H1 (cell line): ENCODE results near the gene EPHB1. TPM values are rescaled to one million over a fixed set of nuclear protein-coding genes. Genes with fewer than 3 reads are reported as not detected.

Experiments
- CTCF ChIA-PET: fragments of 300-600 bp; sonication (Branson Sonifier 250); formaldehyde crosslinking; loops from one replicate; lab custom pipeline; 2021; ENCODE audit not compliant: partially characterized antibody; lab: Charles Lee
- POLR2A ChIA-PET: fragments of 300-600 bp; sonication (Branson Sonifier 250); formaldehyde crosslinking; loops from one replicate; lab custom pipeline; 2021; ENCODE audit warnings: inconsistent platforms; ENCODE audit not compliant: partially characterized antibody; lab: Charles Lee
- DNase-seq, 2 experiments: peaks; one replicate each; pipeline versions ENCODE4 v3.0.0 to v3.0.0-alpha.2; 2010 to 2022; ENCODE audit warnings: low spot score in 2 of 2, low read depth in 1 of 2, mixed read lengths in 1 of 2
- FAIRE-seq: peaks from 2 replicates; lab custom pipeline; 2011; peaks lifted over from hg19 to GRCh38; lab: Jason Lieb, UNC
- H2AFZ ChIP-seq: 2 replicates; pipeline ENCODE4 v1.8.1; 2012; ENCODE audit warnings: low read length, inconsistent platforms
- H2AK5ac ChIP-seq: 2 replicates; pipeline ENCODE4 v1.6.1; 2013; ENCODE audit warnings: low read depth, low read length
- H2BK120ac ChIP-seq: replicated peaks from 2 replicates; pipeline ENCODE3; 2013; ENCODE audit warnings: low read depth, low read length, inconsistent platforms
- H2BK12ac ChIP-seq: 2 replicates; pipeline ENCODE4 v1.6.1; 2013; ENCODE audit warnings: low read depth, low read length
- H2BK15ac ChIP-seq: 2 replicates; pipeline ENCODE4 v1.6.1; 2013; ENCODE audit warnings: low read length
- H2BK20ac ChIP-seq: 2 replicates; pipeline ENCODE4 v1.6.1; 2013; ENCODE audit warnings: low read length
- H2BK5ac ChIP-seq: 2 replicates; pipeline ENCODE4 v1.6.1; 2013; ENCODE audit warnings: low read depth, low read length
- H3K14ac ChIP-seq: 2 replicates; pipeline ENCODE4 v1.6.1; 2013; ENCODE audit warnings: inconsistent platforms; ENCODE audit not compliant: insufficient read length
- H3K18ac ChIP-seq: 2 replicates; pipeline ENCODE4 v1.6.1; 2013; ENCODE audit warnings: low read length; ENCODE audit errors: extremely low read depth
- H3K23ac ChIP-seq: 2 replicates; pipeline ENCODE4 v1.6.1; 2013; ENCODE audit warnings: inconsistent platforms; ENCODE audit not compliant: insufficient read length
- H3K23me2 ChIP-seq: 2 replicates; pipeline ENCODE4 v1.6.1; 2013; ENCODE audit warnings: low read depth, low read length
- H3K27ac ChIP-seq: 2 replicates; pipeline ENCODE4 v1.6.1; 2011; ENCODE audit warnings: low read depth, low read length, inconsistent platforms
- H3K27me3 ChIP-seq, 4 experiments: replicated peaks in 1 of 4; 1 replicate in 1 of 4; 2 replicates in 3 of 4; pipeline versions ENCODE4 v1.6.1 to v1.8.1; 2011 to 2013; ENCODE audit warnings: low read length in 3 of 4, mild to moderate bottlenecking in 3 of 4, inconsistent platforms in 2 of 4, mixed read lengths in 2 of 4, moderate library complexity in 1 of 4; ENCODE audit not compliant: control insufficient read depth in 3 of 4, insufficient read depth in 3 of 4; ENCODE audit errors: extremely low read depth in 1 of 4
- H3K36me3 ChIP-seq, 4 experiments: 2 replicates each; pipeline versions ENCODE4 v1.6.1 to v1.8.1; 2011 to 2013; ENCODE audit warnings: mild to moderate bottlenecking in 4 of 4, low read length in 3 of 4, moderate library complexity in 2 of 4, control low read depth in 1 of 4, inconsistent platforms in 1 of 4; ENCODE audit not compliant: insufficient read depth in 4 of 4, control insufficient read depth in 2 of 4
- H3K4ac ChIP-seq: replicated peaks from 2 replicates; pipeline ENCODE3; 2013; ENCODE audit warnings: low read length, low read depth, mixed read lengths, inconsistent platforms; ENCODE audit not compliant: insufficient read length
- H3K4me1 ChIP-seq, 4 experiments: replicated peaks in 1 of 4; 1 replicate in 1 of 4; 2 replicates in 3 of 4; pipeline versions ENCODE4 v1.6.1 to v1.8.1; 2011 to 2013; ENCODE audit warnings: low read length in 3 of 4, inconsistent platforms in 2 of 4, mixed read lengths in 1 of 4; ENCODE audit not compliant: insufficient read depth in 4 of 4, control insufficient read depth in 3 of 4
- H3K4me2 ChIP-seq, 2 experiments: 2 replicates each; pipeline versions ENCODE4 v1.6.1 to v1.8.1; 2011 to 2013; ENCODE audit warnings: low read depth in 2 of 2, low read length in 2 of 2, control low read depth in 1 of 2, inconsistent platforms in 1 of 2, mild to moderate bottlenecking in 1 of 2; ENCODE audit not compliant: insufficient read depth in 1 of 2
- H3K4me3 ChIP-seq, 4 experiments: fragments of 200-600, 300-600 bp in 1 of 4; sonication (generic), shearing (Covaris generic), sonication (Bioruptor Twin) in 1 of 4; 2 replicates each; pipeline versions ENCODE4 v1.5.1 to v1.8.1; 2011 to 2016; ENCODE audit warnings: low read length in 4 of 4, low read depth in 3 of 4, control low read depth in 2 of 4, inconsistent platforms in 2 of 4, mild to moderate bottlenecking in 2 of 4, mixed read lengths in 1 of 4, moderate library complexity in 1 of 4; ENCODE audit not compliant: insufficient read depth in 2 of 4; ENCODE audit errors: extremely low read depth in 1 of 4
- H3K56ac ChIP-seq: replicated peaks from 2 replicates; pipeline ENCODE3; 2013; ENCODE audit warnings: low read depth, mild to moderate bottlenecking, mixed read lengths, low read length, inconsistent platforms; ENCODE audit not compliant: insufficient read length
- H3K79me1 ChIP-seq: 2 replicates; pipeline ENCODE4 v1.6.1; 2013; ENCODE audit warnings: low read depth, low read length, control low read depth
- H3K79me2 ChIP-seq, 2 experiments: 2 replicates each; pipeline versions ENCODE4 v1.6.1 to v1.8.1; 2012 to 2013; ENCODE audit warnings: low read length in 2 of 2, mild to moderate bottlenecking in 2 of 2, inconsistent platforms in 1 of 2; ENCODE audit not compliant: insufficient read depth in 2 of 2, control insufficient read depth in 1 of 2
- H3K9ac ChIP-seq, 4 experiments: replicated peaks in 1 of 4; 1 replicate in 1 of 4; 2 replicates in 3 of 4; pipeline versions ENCODE4 v1.6.1 to v1.8.1; 2011 to 2013; ENCODE audit warnings: low read depth in 3 of 4, low read length in 3 of 4, control low read depth in 2 of 4, mild to moderate bottlenecking in 2 of 4, moderate library complexity in 2 of 4, inconsistent platforms in 1 of 4; ENCODE audit errors: extremely low read depth in 1 of 4
- H3K9me3 ChIP-seq, 2 experiments: 2 replicates each; pipeline versions ENCODE4 v1.6.1 to v1.8.1; 2012 to 2013; ENCODE audit warnings: mild to moderate bottlenecking in 2 of 2, moderate library complexity in 2 of 2, control low read depth in 1 of 2, inconsistent platforms in 1 of 2, low read depth in 1 of 2, low read length in 1 of 2, mixed read lengths in 1 of 2; ENCODE audit not compliant: insufficient read depth in 2 of 2
- H4K20me1 ChIP-seq, 2 experiments: replicated peaks in 1 of 2; 2 replicates each; pipeline versions ENCODE3 to v1.8.1; 2011 to 2013; ENCODE audit warnings: inconsistent platforms in 2 of 2, low read length in 2 of 2, mild to moderate bottlenecking in 1 of 2; ENCODE audit not compliant: insufficient read depth in 2 of 2, control insufficient read depth in 1 of 2
- H4K5ac ChIP-seq: 2 replicates; pipeline ENCODE4 v1.6.1; 2013; ENCODE audit warnings: low read length, low read depth, mixed read lengths, inconsistent platforms; ENCODE audit not compliant: insufficient read length
- H4K8ac ChIP-seq: 2 replicates; pipeline ENCODE4 v1.8.0; 2013; ENCODE audit warnings: mild to moderate bottlenecking, moderate library complexity, low read length, inconsistent platforms; ENCODE audit not compliant: insufficient read depth; ENCODE audit errors: extremely low read depth
- H4K91ac ChIP-seq: replicated peaks from 2 replicates; pipeline ENCODE3; 2013; ENCODE audit warnings: low read length, mixed read lengths, inconsistent platforms; ENCODE audit not compliant: insufficient read length
- CBX5 ChIP-seq: fragments of 300-800, 300-1000 bp; sonication (generic); IDR thresholded peaks from 2 replicates; pipeline ENCODE4 v1.7.1; 2016; ENCODE audit warnings: antibody characterized with exemption, low read length, low read depth
- CREB1 ChIP-seq: IDR thresholded peaks from 2 replicates; pipeline ENCODE4 v1.6.1; 2012; ENCODE audit warnings: inconsistent platforms
- EP300 ChIP-seq, 2 experiments: IDR thresholded peaks; 1 replicate in 1 of 2; 2 replicates in 1 of 2; pipeline ENCODE4 v1.6.1; 2011 to 2012; ENCODE audit warnings: low read depth in 2 of 2, low read length in 2 of 2, mild to moderate bottlenecking in 2 of 2, borderline replicate concordance in 1 of 2, inconsistent platforms in 1 of 2, moderate library complexity in 1 of 2
- EZH2 ChIP-seq: fragments of 200-600 bp; sonication (generic); IDR thresholded peaks from 2 replicates; pipeline ENCODE4 v1.7.1; 2012; ENCODE audit warnings: low read depth, mild to moderate bottlenecking, moderate library complexity, low read length, inconsistent platforms; ENCODE audit not compliant: severe bottlenecking
- GABPA ChIP-seq: IDR thresholded peaks from 2 replicates; pipeline ENCODE4 v1.6.1; 2011; ENCODE audit warnings: mild to moderate bottlenecking, low read length, moderate library complexity, borderline replicate concordance; ENCODE audit not compliant: insufficient read depth
- GTF2F1 ChIP-seq: IDR thresholded peaks from 2 replicates; pipeline ENCODE4 v1.6.1; 2012; ENCODE audit warnings: low read depth, low read length, improper control_type of control experiment, borderline replicate concordance
- KDM4A ChIP-seq: IDR thresholded peaks from one replicate; pipeline ENCODE4 v1.7.1; 2012; ENCODE audit warnings: low read depth, mild to moderate bottlenecking, moderate library complexity, low read length, inconsistent platforms; ENCODE audit not compliant: severe bottlenecking
- KDM5A ChIP-seq: fragments of 200-600 bp; IDR thresholded peaks from 2 replicates; pipeline ENCODE4 v1.7.1; 2012; ENCODE audit warnings: mild to moderate bottlenecking, low read length, inconsistent platforms, mixed read lengths
- NRF1 ChIP-seq: IDR thresholded peaks from 2 replicates; pipeline ENCODE4 v1.6.1; 2011; ENCODE audit warnings: mild to moderate bottlenecking, low read depth, low read length, improper control_type of control experiment
- POLR2A ChIP-seq, 2 experiments: IDR thresholded peaks; 1 replicate in 1 of 2; 2 replicates in 1 of 2; pipeline ENCODE4 v1.6.1; 2011; ENCODE audit warnings: low read depth in 2 of 2, low read length in 2 of 2, mild to moderate bottlenecking in 2 of 2; ENCODE audit errors: control extremely low read depth in 1 of 2
- RXRA ChIP-seq: IDR thresholded peaks from 2 replicates; pipeline ENCODE4 v1.6.1; 2011; ENCODE audit warnings: low read depth, mild to moderate bottlenecking, low read length, moderate library complexity; ENCODE audit not compliant: insufficient read depth
- TAF7 ChIP-seq: optimal IDR thresholded peaks from 2 replicates; pipeline ENCODE3; 2011; ENCODE audit warnings: low read depth, mild to moderate bottlenecking, inconsistent platforms, low read length, moderate library complexity, borderline replicate concordance
- WGBS, 2 experiments: shearing (Covaris generic) in 1 of 2; methylation state at CpG; one replicate each; pipeline versions ENCODE4 v1.1.6 to v1.1.7; 2013 to 2015; ENCODE audit warnings: low lambda C conversion rate in 2 of 2, mixed read lengths in 2 of 2, inconsistent platforms in 1 of 2, low coverage in 1 of 2, missing lambda C conversion rate in 1 of 2; ENCODE audit not compliant: insufficient replicate concordance in 2 of 2, insufficient coverage in 1 of 2, insufficient read length in 1 of 2; ENCODE audit errors: extremely low coverage in 1 of 2, missing lambda C conversion rate in 1 of 2; 5-methylcytosine and 5-hydroxymethylcytosine counted together
- polyA plus RNA-seq, 7 experiments: library from polyadenylated mRNA; depleted of rRNA in 3 of 7; stranded (reverse) in 5 of 7; unstranded in 2 of 7; fragments of >200 nt in 5 of 7; fragments of 200-250 nt in 2 of 7; gene quantifications; 1 replicate in 5 of 7; 2 replicates in 1 of 7; 4 replicates in 1 of 7; pipeline versions ENCODE4 v1.2.1 to v1.2.3, GENCODE V29; 2011 to 2013; ENCODE audit warnings: missing spikeins in 2 of 7, mixed read lengths in 2 of 7
- total RNA-seq: library from RNA; stranded (reverse); fragmentation: NEBNext Ultra II Directional; extraction: Animal tissue kit (Norgen Biotek cat#: 25700); gene quantifications from 2 replicates; pipeline ENCODE4 v1.2.1, GENCODE V29; 2021
- TF ChIP-seq, protein P1 (sequence below): IDR thresholded peaks from 2 replicates; pipeline ENCODE4 v1.6.1; 2012; ENCODE audit warnings: inconsistent platforms

The EPHB1 gene
- total and polyA plus RNA-seq, 2 of the 8 experiments (the other 6 are each of a cell fraction or from before 2014, with no cell fraction given) = 3.5 to 5.9 TPM

DNA sequence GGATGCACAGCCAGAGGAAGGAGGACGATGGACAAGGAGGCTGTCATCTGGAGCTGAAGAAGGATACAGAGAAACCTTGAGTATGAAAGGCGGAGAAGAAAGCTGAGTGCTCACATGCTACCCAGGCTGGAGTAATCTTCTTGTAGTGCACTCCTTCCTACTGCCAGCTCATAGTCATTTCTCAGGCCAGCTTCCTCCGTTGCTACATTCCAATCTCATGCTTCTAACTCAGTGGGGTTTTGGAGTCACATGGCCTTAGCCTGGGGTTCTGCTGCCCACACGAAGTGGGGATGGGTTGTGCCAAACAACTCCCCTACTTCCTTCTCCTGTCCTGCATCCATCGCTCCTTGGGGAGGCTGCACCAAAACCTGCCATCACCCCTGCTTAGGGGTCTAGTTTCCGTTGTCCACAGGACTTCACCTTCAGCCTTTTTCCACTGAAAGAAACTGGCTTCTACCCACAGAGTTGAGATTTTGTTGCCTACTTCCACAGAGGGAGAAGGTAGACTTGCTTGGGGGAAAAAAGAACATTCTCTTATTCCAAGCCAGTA is 239.9 kb downstream of the EPHB1 start:
- no peaks in the 10 kb centered on the region; a peak in 1 of 4 replicates for H3K9me3 ChIP-seq
- no peak overlapping the region for H2BK20ac ChIP-seq
- H3K23ac ChIP-seq = no peak overlapping the region
- no peak overlapping the region for H3K4ac ChIP-seq
- no peaks in the 10 kb centered on the region for H3K27me3 ChIP-seq
- ChIA-PET POLR2A (no interaction called here), CTCF (interaction anchor here (0.6 kb wide), 1 partner anchor 16 kb away, joined by 3 read pairs; no protein-coding TSS in a partner anchor)
- H4K20me1 ChIP-seq = no peaks in the 10 kb centered on the region
- H4K91ac ChIP-seq = no peak overlapping the region
- no peak overlapping the region for H4K8ac ChIP-seq
- no peak overlapping the region for H3K18ac ChIP-seq
- no peak overlapping the region for H4K5ac ChIP-seq
- no peak overlapping the region for H2BK5ac ChIP-seq
- no peak overlapping the region for H3K9ac ChIP-seq
- no peaks in the 10 kb centered on the region for H3K79me2 ChIP-seq
- FAIRE-seq (no peak), DNase-seq (peak in 1 of 2 experiments; percentile 27)
- no peak overlapping the region for H2BK120ac ChIP-seq
- no peak overlapping the region for H2BK15ac ChIP-seq
- H3K14ac ChIP-seq = no peak overlapping the region
- no peak overlapping the region for H3K27ac ChIP-seq
- H2AFZ ChIP-seq = no peak overlapping the region
- H3K79me1 ChIP-seq = no peaks in the 10 kb centered on the region
- peaks cover 3% of the 10 kb centered on the region; the same call in 1 of the 2 replicates for H3K23me2 ChIP-seq
- H3K4me2 ChIP-seq = no peak overlapping the region
- WGBS, 2 experiments = 92% methylated on average over 5 of the region's 6 CpGs; no CpG with 5 or more reads in 1 of the 2 experiments
- no peak overlapping the region for H2BK12ac ChIP-seq
- H3K56ac ChIP-seq = no peak overlapping the region
- H3K4me1 ChIP-seq = peaks cover 0 to 3% (median 0%) of the 10 kb centered on the region in 4 experiments; a peak in 3 of 7 replicates
- H2AK5ac ChIP-seq = 0 out of 2 replicates have a peak overlapping the region, but pooled peaks have one; percentile 9
- no peaks in the 10 kb centered on the region for H3K36me3 ChIP-seq
- no peak overlapping the region for H3K4me3 ChIP-seq
- no peak for TF ChIP-seq KDM4A
- TF ChIP-seq GABPA = no peak
- TF ChIP-seq CBX5 = no peak
- TF ChIP-seq CREB1 = no peak
- no peak for TF ChIP-seq TAF7
- no peak for TF ChIP-seq RXRA
- TF ChIP-seq, protein P1, sequence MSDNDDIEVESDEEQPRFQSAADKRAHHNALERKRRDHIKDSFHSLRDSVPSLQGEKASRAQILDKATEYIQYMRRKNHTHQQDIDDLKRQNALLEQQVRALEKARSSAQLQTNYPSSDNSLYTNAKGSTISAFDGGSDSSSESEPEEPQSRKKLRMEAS = no peak
- no peak for TF ChIP-seq EZH2
- no peak for TF ChIP-seq EP300 (IDR thresholded peaks at IDR 0.05; ENCODE audit: borderline replicate concordance in 1 of 2, low read depth in 2 of 2, low read length in 2 of 2)
- TF ChIP-seq GTF2F1 = no peak
- no peak for TF ChIP-seq NRF1
- no peak for TF ChIP-seq POLR2A (IDR thresholded peaks at IDR 0.05; ENCODE audit: control extremely low read depth in 1 of 2, low read depth in 2 of 2, low read length in 2 of 2)
- TF ChIP-seq KDM5A = no peak
